IMR-90 (cell line): Measurements from ENCODE around the gene CLEC2A. TPM values are rescaled to one million over a fixed set of nuclear protein-coding genes. Genes with fewer than 3 reads are reported as not detected.

Experiments used
- ATAC-seq: fragments of 200-7000 bp; cut with Tn5 transposase; 2 replicates; pipeline ENCODE4 v1.9.1; 2020; ENCODE audit warnings: low read depth, mild to moderate bottlenecking, moderate library complexity
- BruUV-seq: library from RNA; stranded (reverse); fragments of 400-500 nt; replicated peaks from 2 replicates; lab custom pipeline; 2021; lab: Mats Ljungman, UMichigan
- CTCF ChIA-PET: fragments of 300-600 bp; formaldehyde crosslinking; extraction: SDS; loops from one replicate; lab custom pipeline; 2021; ENCODE audit warnings: antibody characterized with exemption; lab: Yijun Ruan, JAX
- POLR2A ChIA-PET: fragments of 300-600 bp; sonication (Branson Sonifier 250); formaldehyde crosslinking; loops from one replicate; lab custom pipeline; 2022; ENCODE audit warnings: antibody characterized with exemption; ENCODE audit not compliant: unreplicated experiment; lab: Charles Lee
- DNase-seq: peaks from one replicate; pipeline ENCODE4 v3.0.0; 2013
- H2AFZ ChIP-seq: replicated peaks from 2 replicates; pipeline ENCODE3; 2013; ENCODE audit warnings: low read length, mild to moderate bottlenecking; ENCODE audit not compliant: poor library complexity
- H2AK5ac ChIP-seq: 2 replicates; pipeline ENCODE4 v1.6.1; 2013; ENCODE audit warnings: low read depth, low read length, inconsistent platforms
- H2AK9ac ChIP-seq: replicated peaks from 2 replicates; pipeline ENCODE3; 2013; ENCODE audit warnings: mild to moderate bottlenecking, low read depth, low read length, moderate library complexity; ENCODE audit not compliant: poor library complexity
- H2BK120ac ChIP-seq: 2 replicates; pipeline ENCODE4 v1.6.1; 2013; ENCODE audit warnings: low read depth, low read length, inconsistent platforms
- H2BK15ac ChIP-seq: 3 replicates; pipeline ENCODE4 v1.6.1; 2013; ENCODE audit warnings: low read depth, low read length, inconsistent platforms
- H2BK20ac ChIP-seq: 2 replicates; pipeline ENCODE4 v1.6.1; 2013; ENCODE audit warnings: low read depth, mild to moderate bottlenecking, inconsistent platforms, low read length, moderate library complexity
- H2BK5ac ChIP-seq: 2 replicates; pipeline ENCODE4 v1.6.1; 2013; ENCODE audit warnings: mild to moderate bottlenecking, low read depth, low read length, inconsistent platforms; ENCODE audit not compliant: poor library complexity, severe bottlenecking
- H3K14ac ChIP-seq: replicated peaks from 2 replicates; pipeline ENCODE4 v1.6.1; 2013; ENCODE audit warnings: low read depth, low read length, inconsistent platforms
- H3K18ac ChIP-seq: 2 replicates; pipeline ENCODE4 v1.6.1; 2013; ENCODE audit warnings: low read depth, low read length, control low read depth
- H3K23ac ChIP-seq: 2 replicates; pipeline ENCODE4 v1.6.1; 2013; ENCODE audit warnings: low read depth, low read length, inconsistent platforms
- H3K27ac ChIP-seq: 2 replicates; pipeline ENCODE4 v1.5.1; 2013; ENCODE audit warnings: mild to moderate bottlenecking, control low read depth, low read length; ENCODE audit not compliant: insufficient read depth
- H3K27me3 ChIP-seq: 2 replicates; pipeline ENCODE4 v1.6.1; 2013; ENCODE audit warnings: low read length; ENCODE audit not compliant: control insufficient read depth, insufficient read depth
- H3K36me3 ChIP-seq: 2 replicates; pipeline ENCODE4 v1.6.1; 2013; ENCODE audit warnings: low read length, mixed read lengths; ENCODE audit not compliant: control insufficient read depth, insufficient read depth
- H3K4ac ChIP-seq: 2 replicates; pipeline ENCODE4 v1.6.1; 2013; ENCODE audit warnings: low read depth, low read length, inconsistent platforms
- H3K4me1 ChIP-seq: 2 replicates; pipeline ENCODE4 v1.6.1; 2013; ENCODE audit warnings: low read length, mixed read lengths; ENCODE audit not compliant: control insufficient read depth, insufficient read depth
- H3K4me2 ChIP-seq: 2 replicates; pipeline ENCODE4 v1.6.1; 2013; ENCODE audit warnings: low read depth, mild to moderate bottlenecking, control low read depth, low read length, moderate library complexity
- H3K4me3 ChIP-seq: 2 replicates; pipeline ENCODE4 v1.5.1; 2013; ENCODE audit warnings: low read depth, mild to moderate bottlenecking, control low read depth, low read length, moderate library complexity; ENCODE audit not compliant: insufficient read depth
- H3K56ac ChIP-seq: 2 replicates; pipeline ENCODE4 v1.6.1; 2013; ENCODE audit warnings: low read length, inconsistent platforms; ENCODE audit not compliant: insufficient read depth; ENCODE audit errors: extremely low read depth
- H3K79me1 ChIP-seq, 2 experiments: 2 replicates each; pipeline ENCODE4 v1.6.1; 2013; ENCODE audit warnings: low read length in 2 of 2, inconsistent platforms in 1 of 2, low read depth in 1 of 2
- H3K9ac ChIP-seq: 2 replicates; pipeline ENCODE4 v1.6.1; 2013; ENCODE audit warnings: low read depth, low read length, control low read depth
- H3K9me1 ChIP-seq: 2 replicates; pipeline ENCODE4 v1.6.1; 2013; ENCODE audit warnings: low read length, inconsistent platforms; ENCODE audit not compliant: insufficient read depth
- H3K9me3 ChIP-seq: 2 replicates; pipeline ENCODE4 v1.6.1; 2013; ENCODE audit warnings: low read length; ENCODE audit not compliant: control insufficient read depth, insufficient read depth
- H4K20me1 ChIP-seq: 2 replicates; pipeline ENCODE4 v1.6.1; 2013; ENCODE audit warnings: low read length, inconsistent platforms; ENCODE audit not compliant: insufficient read depth
- H4K5ac ChIP-seq: 2 replicates; pipeline ENCODE4 v1.6.1; 2013; ENCODE audit warnings: mild to moderate bottlenecking, low read depth, low read length, control low read depth
- H4K8ac ChIP-seq, 2 experiments: 2 replicates each; pipeline ENCODE4 v1.6.1; 2013; ENCODE audit warnings: low read depth in 2 of 2, low read length in 2 of 2, control low read depth in 1 of 2, inconsistent platforms in 1 of 2
- H4K91ac ChIP-seq: 2 replicates; pipeline ENCODE4 v1.6.1; 2013; ENCODE audit warnings: low read depth, low read length, inconsistent platforms; ENCODE audit not compliant: insufficient read depth
- BHLHE40 ChIP-seq: fragments of 150-350 bp; IDR thresholded peaks from 2 replicates; pipeline ENCODE4 v1.6.1; 2016; ENCODE audit warnings: mild to moderate bottlenecking, low read depth, low read length
- CHD1 ChIP-seq: IDR thresholded peaks from 2 replicates; pipeline ENCODE4 v1.6.1; 2012; ENCODE audit warnings: low read depth, low read length, improper control_type of control experiment
- ELK1 ChIP-seq: fragments of 150-350 bp; IDR thresholded peaks from 2 replicates; pipeline ENCODE4 v1.6.1; 2016; ENCODE audit warnings: low read depth, mild to moderate bottlenecking, low read length, moderate library complexity, borderline replicate concordance
- FOS ChIP-seq: fragments of 150-350 bp; IDR thresholded peaks from 2 replicates; pipeline ENCODE4 v1.6.1; 2016; ENCODE audit warnings: low read depth, low read length
- MAZ ChIP-seq: IDR thresholded peaks from 2 replicates; pipeline ENCODE4 v1.6.1; 2012; ENCODE audit warnings: low read depth, mild to moderate bottlenecking, low read length, improper control_type of control experiment, moderate library complexity, borderline replicate concordance
- RAD21 ChIP-seq: IDR thresholded peaks from 2 replicates; pipeline ENCODE4 v1.6.1; 2012; ENCODE audit warnings: low read length, improper control_type of control experiment
- RCOR1 ChIP-seq: IDR thresholded peaks from 2 replicates; pipeline ENCODE4 v1.6.1; 2012; ENCODE audit warnings: mild to moderate bottlenecking, low read length, improper control_type of control experiment; ENCODE audit not compliant: insufficient replicate concordance
- USF2 ChIP-seq: fragments of 150-350 bp; IDR thresholded peaks from 2 replicates; pipeline ENCODE4 v1.6.1; 2017; ENCODE audit warnings: mild to moderate bottlenecking, antibody characterized with exemption, low read length, low read depth
- WGBS, 2 experiments: methylation state at CpG; one replicate each; pipeline versions ENCODE4 v1.1.5 to v1.1.7; 2013; ENCODE audit warnings: missing lambda C conversion rate in 2 of 2; ENCODE audit not compliant: insufficient read length in 1 of 2; ENCODE audit errors: extremely low coverage in 2 of 2; 5-methylcytosine and 5-hydroxymethylcytosine counted together
- dilution Hi-C: fragments of 300-500 bp; cut with HindIII; formaldehyde crosslinking; loops from one replicate; pipeline ENCODE4 v1.14.3; 2018; ENCODE audit warnings: low sequenced_read_pairs; ENCODE audit not compliant: unreplicated experiment
- in situ Hi-C: fragments of 300-500 bp; cut with MboI; formaldehyde crosslinking; loops from 3 replicates; pipeline ENCODE4 v1.14.3; 2019; ENCODE audit warnings: low sequenced_read_pairs, inconsistent platforms, mixed read lengths
- intact Hi-C: fragments of 100-400 bp; cut with micrococcal nuclease; formaldehyde crosslinking; loops from 2 replicates; pipeline ENCODE4 v1.10.0; 2022
- polyA plus RNA-seq, 3 experiments: library from polyadenylated mRNA; depleted of rRNA; stranded (reverse); fragments of >200 nt; gene quantifications; 2 replicates each; pipeline ENCODE4 v1.2.3, GENCODE V29; 2012; ENCODE audit warnings: low replicate concordance in 1 of 3
- total RNA-seq: library from RNA; depleted of rRNA; stranded (reverse); fragments of >200 nt; gene quantifications from 2 replicates; pipeline ENCODE4 v1.2.3, GENCODE V29; 2012

CLEC2A gene
- total and polyA plus RNA-seq, 2 of the 4 experiments (the other 2 are of a cell fraction) = not detected

GRCh38 chr12:9944391-9944790 lies 12.2 kb upstream of the CLEC2A start:
- Histone ChIP-seq H4K5ac (no peak overlapping the region), H3K27me3 (peaks cover 9% of the 10 kb centered on the region), H2BK5ac (no peak overlapping the region), H2BK15ac (no peak overlapping the region), H4K91ac (no peak overlapping the region), H2AFZ (no peak overlapping the region), H3K27ac (no peak overlapping the region), H2BK120ac (no peak overlapping the region), H4K20me1 (no peaks in the 10 kb centered on the region), H3K9me1 (no peaks in the 10 kb centered on the region; the same call in 1 of the 2 replicates), H3K56ac (no peak overlapping the region), H3K4me3 (no peak overlapping the region), H3K18ac (no peak overlapping the region), H3K23ac (no peak overlapping the region), H2BK20ac (no peak overlapping the region), H3K4me2 (no peak overlapping the region), H3K9me3 (no peaks in the 10 kb centered on the region), H3K9ac (no peak overlapping the region), H3K36me3 (no peaks in the 10 kb centered on the region), H4K8ac (no peak overlapping the region), H3K4ac (no peak overlapping the region), H3K79me1 (no peaks in the 10 kb centered on the region), H3K14ac (no peak overlapping the region), H2AK5ac (no peak overlapping the region), H2AK9ac (no peak overlapping the region), H3K4me1 (no peaks in the 10 kb centered on the region)
- ChIA-PET POLR2A (no interaction called here), CTCF (interaction anchor here (0.6 to 1.0 kb wide), 2 partner anchors 195 to 332 kb away, joined by 3 to 6 read pairs; no protein-coding TSS in a partner anchor)
- TF ChIP-seq RCOR1 = no peak
- TF ChIP-seq RAD21 = no peak
- no peak for TF ChIP-seq ELK1
- no peak for TF ChIP-seq CHD1
- no peak for TF ChIP-seq MAZ
- TF ChIP-seq USF2 = no peak
- TF ChIP-seq FOS = no peak
- TF ChIP-seq BHLHE40 = no peak
- no CpG with 5 or more reads among the region's 2 CpGs for WGBS, 2 experiments
- intact Hi-C loops (loop anchor here (5.0 kb wide), 1 partner anchor 198 kb away; no protein-coding TSS in a partner anchor), dilution Hi-C loops (no loop called here), in situ Hi-C loops (no loop called here)
- ATAC-seq = no peak
- no peak for DNase-seq
- no TSS peak for BruUV-seq
